HG03159 (cell line): ENCODE measurements around the gene CTNNA3.

Experiments used
- ATAC-seq: cut with Tn5 transposase; IDR thresholded peaks from one replicate; pipeline ENCODE4 v1.9.1; 2021; ENCODE audit warnings: mild to moderate bottlenecking, moderate library complexity; ENCODE audit not compliant: unreplicated experiment

CTNNA3 gene

GRCh38 chr10:66277481-66277880 is 1418.5 kb downstream of the CTNNA3 start:
- no peak for ATAC-seq

- no peak for ATAC-seq
Measured at GRCh38 chr10:66273966-66274519, 1422.0 kb downstream of the CTNNA3 start.

- ATAC-seq = no peak
Measured at GRCh38 chr10:66265398-66265797, 1430.6 kb downstream of the CTNNA3 start.

GRCh38 chr10:66259836-66260235 is 1436.2 kb downstream of the CTNNA3 start:
- ATAC-seq = no peak

DNA sequence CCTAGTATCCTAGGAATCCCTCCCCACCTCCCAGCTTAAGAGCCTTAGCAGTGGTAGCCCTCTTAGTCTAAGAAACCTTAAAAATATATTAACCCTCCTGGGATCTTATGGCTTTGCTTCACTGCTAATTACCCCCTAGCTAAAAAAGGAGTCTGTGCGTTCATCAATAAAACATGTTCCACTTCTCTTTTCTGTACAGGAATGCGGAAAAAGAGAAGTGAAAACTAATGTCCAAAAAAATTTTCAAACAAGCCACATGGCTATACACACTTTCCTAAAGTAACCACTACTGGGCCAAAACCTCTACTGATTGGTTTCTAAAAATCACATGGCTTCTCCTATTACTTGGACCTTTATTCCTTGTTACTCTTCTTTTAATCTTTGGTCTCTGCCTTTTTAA is 1437.3 kb downstream of the CTNNA3 start:
- ATAC-seq = no peak

GRCh38 chr10:66257801-66258200 is 1438.2 kb downstream of the CTNNA3 start:
- ATAC-seq = no peak

- no peak for ATAC-seq
Measured at GRCh38 chr10:66252986-66253385, 1443.0 kb downstream of the CTNNA3 start.

GRCh38 chr10:66246177-66246576 is 1449.8 kb downstream of the CTNNA3 start:
- no peak for ATAC-seq

- no peak for ATAC-seq
Measured at GRCh38 chr10:66244953-66245352, 1451.0 kb downstream of the CTNNA3 start.

DNA sequence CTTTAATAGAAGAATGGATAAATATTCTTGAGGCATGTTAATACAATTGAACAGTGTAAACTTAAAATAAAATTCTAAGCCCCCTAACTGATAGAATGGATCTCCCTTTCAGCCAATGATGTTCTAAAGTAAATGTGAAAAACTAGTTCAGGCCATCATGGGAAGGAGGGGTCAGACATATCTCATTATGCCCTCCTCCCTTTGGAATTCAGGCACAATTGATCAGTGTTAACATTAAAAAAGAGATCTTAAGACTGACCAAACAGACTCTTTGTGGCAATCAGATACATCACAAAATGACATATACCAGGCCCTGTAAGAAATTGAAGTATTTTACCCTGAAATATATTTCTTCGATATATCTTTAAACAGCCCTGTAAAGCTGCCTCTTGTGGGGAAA is 1453.1 kb downstream of the CTNNA3 start:
- no peak for ATAC-seq

DNA sequence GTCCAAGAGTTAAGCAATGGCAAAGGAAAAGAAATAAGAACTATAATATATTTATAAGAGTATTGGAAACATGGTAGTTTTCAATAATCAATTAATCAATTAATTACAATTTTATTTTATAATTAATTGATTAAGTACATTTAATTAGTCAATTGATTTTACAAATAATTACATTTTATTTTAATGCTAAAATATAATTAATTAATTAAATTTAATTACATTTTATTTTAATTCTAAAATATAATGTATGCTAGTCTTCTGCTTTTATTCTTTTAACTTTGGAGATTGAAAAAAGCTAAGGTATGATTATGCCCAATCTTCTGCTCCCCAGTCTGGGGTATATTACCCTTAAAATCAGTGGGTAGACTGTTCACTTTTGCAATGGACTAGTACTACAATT is 1456.9 kb downstream of the CTNNA3 start:
- no peak for ATAC-seq

DNA sequence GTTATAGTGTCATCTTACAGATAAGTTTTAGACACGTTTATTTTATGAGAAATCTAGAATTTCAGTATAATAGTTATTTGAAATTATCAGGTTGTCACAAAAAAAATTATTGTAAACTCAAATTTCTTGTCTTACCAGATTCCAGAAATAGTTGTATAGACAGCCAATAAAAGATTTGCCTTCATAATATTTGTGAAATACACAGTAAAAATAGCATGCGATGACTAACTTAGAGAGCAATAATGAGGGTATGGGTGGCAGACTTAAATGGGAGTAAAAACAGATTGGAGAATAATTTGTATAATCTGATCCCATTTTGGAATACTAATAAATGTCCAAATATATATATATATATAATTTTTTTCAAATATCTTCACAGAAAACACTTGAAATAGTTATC is 1457.7 kb downstream of the CTNNA3 start:
- ATAC-seq = no peak

GRCh38 chr10:66234872-66235271 is 1461.1 kb downstream of the CTNNA3 start:
- no peak for ATAC-seq

DNA sequence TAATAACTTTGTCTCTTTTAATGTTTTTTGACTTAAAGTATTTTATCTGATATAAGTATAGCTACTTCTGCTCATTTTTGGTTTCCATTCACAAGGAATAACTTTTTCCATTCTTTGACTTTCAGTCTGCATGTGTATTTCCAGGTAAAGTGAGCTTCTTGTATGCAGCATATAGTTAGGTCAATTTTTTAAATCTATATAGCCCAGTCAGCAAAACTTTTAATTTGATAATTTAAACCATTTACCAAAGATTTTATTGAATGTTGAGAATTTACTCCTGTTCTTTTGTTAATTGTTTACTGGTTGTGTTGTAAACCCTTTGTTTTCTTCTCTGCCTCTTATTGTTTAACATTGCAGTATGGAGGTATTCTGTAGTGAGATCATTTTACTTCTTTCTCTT is 1467.1 kb downstream of the CTNNA3 start:
- no peak for ATAC-seq

GRCh38 chr10:66223656-66224055 is 1472.3 kb downstream of the CTNNA3 start:
- no peak for ATAC-seq

DNA sequence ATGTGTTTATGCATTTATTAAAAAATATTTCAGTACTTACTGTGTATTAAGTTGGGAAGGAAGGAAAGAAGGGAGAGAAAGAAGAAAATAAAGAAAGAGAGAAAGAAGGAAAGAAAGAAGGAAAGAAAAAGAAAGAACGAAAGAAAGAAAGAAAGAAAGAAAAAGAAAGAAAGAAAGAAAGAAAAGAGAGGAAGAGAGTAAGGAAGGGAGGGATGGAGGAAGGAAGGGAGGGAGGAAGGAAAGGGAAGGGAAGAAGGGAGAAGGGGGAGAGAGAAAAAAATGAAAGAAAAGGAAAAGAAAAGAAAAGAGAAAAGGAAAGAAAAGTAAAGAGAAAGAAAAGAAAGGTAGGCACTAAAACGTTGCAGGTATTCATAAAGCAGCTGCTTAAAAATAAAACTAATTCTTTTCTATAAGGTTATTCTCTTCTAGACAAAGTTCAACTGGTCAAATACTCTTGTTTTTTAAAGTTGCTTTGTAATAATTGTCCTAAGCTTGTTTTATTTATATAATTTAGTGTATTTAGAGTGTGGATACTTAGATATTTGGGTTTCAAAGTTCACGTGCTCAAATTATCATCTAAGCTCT is 1473.4 kb downstream of the CTNNA3 start:
- no peak for ATAC-seq

- no peak for ATAC-seq
Measured at GRCh38 chr10:66218981-66219587, 1476.9 kb downstream of the CTNNA3 start.

DNA sequence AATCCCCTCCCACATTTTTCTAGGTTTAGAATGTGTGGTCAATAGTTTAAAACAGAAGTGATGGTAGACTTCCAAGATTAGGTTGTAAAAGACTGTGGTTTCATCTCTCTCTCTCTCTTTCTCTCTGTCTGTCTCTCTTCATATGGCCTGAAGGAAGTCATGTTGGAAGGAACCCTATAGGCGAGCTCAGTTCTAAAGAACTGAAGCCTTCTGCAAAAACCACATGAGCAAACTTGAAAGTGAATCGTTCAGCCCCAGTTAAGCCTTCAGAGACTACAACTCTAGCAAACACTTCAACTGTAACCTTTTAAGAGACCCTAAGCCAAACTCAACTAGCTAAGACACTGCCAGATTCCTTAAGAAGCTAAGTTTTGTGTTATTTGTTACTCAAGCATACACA is 1477.7 kb downstream of the CTNNA3 start:
- no peak for ATAC-seq

DNA sequence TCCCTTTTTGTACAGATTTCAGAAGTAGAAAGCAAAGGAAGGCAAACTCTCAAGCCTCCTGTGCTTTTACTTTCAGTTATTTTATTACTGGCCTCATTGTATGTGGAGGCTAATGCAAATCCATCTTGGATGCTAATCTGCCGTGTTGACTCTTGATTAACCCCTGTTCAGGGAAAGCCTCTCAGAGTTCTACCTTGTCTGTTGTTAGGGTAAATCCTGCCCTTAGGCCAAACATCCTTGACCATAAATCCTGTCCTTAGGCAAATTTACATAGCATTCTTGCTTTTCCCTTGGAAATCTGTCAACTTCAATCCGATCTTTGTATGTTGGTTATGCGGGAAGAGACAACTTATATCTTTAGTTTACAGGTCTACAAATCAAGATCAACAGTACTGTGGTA is 1480.1 kb downstream of the CTNNA3 start:
- ATAC-seq = no peak

DNA sequence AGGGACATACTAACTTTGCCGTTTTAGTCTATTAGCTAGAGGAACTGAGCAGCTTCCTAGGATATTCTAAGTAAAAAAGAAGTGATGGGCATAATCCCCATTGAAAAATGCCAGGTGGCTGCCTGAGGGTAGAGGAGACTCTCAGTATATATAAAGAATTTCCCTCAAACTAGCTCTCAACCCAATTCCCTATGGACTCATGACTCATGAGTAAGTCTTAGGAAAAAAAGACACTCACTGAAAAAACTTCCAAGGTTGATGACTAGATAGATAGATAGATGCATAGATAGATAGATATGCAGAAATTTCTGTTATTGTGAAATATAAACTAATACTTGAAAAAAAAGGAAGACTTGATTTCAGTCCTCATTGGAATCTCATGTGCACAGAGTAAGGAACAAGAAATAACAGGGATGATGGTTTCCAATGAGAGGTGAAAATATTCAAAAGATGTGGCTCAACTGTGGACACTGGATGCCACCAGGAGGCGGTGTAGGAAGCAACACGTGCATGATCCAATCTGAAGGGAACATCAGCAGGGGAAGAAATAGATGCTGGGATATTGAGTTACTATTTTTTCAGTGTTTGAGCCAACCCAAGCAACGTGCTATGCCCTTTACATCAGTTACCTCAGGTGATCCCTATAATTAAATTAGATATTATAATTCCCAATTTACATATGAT is 1481.1 kb downstream of the CTNNA3 start:
- no peak for ATAC-seq

DNA sequence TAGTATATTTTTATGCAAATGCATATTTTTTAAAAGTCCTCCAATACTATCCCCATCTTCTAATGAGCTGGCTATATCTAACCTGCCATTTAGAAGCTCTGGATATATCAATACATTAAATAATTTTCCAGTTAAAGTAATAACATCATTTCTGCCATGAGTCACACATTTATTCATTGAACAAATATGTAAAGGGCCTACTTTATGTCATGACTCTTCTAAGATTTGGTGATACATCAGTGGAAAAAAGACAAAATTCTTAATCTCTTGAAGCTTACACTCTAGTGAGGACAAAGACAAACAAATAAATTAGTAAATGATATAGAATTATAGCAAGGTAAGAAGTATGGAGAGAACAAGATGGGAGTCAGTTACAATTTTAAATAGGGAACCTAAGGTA is 1487.0 kb downstream of the CTNNA3 start:
- no peak for ATAC-seq

DNA sequence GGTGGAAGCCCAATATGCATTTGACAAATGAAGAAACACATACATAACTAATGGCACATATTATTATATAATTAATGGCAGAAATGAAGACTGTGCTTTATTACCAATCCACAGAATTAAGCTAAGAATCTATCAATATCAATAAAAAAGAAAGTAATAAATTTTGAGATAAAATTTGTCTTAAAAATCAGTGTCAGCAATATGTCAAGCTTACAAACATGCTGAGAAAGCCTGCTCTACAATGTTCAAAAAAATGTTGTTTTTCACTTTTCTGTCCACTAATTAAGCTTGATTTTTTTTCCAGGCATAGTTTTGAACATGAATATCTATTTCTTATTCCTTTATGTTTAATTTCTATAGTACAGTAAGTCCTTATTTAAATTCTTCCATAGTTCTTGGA is 1491.2 kb downstream of the CTNNA3 start:
- ATAC-seq = no peak
